ENCODE data around the gene TNPO3. TPM values are rescaled to one million over a fixed set of nuclear protein-coding genes. Genes with fewer than 3 reads are reported as not detected.

The TNPO3 gene
- total RNA-seq, 4 donors from 2014 or later = 34.2 to 38.6 (median 38.5) TPM

DNA sequence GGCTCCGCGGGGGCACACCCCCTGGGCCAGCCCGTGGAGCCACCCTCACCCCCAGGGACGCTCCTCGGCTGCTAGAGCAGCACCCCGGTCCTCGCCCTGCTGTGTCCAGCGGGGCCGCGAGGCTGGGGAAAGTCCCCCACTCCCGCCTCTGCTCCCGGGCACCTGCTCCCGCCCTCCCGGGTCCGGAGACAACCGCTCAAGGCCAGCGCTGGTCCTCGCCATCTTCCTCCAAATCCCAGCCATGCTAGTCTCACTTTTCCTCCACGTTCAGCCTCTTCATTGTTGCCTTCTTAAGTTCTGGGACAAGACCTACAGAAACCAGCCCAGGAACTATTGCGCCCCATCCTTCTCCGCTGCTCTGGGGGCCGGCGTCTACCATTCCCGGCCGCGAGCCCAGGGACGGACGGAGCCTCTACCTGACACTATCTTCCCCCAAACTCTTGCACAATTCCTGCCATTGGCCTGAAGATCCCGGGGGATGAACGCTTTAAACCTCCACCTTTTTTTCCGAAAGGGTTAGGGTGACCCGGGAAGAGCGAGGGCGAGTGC is 139.6 kb downstream of the TNPO3 start:
- TF ChIP-seq, protein P1, sequence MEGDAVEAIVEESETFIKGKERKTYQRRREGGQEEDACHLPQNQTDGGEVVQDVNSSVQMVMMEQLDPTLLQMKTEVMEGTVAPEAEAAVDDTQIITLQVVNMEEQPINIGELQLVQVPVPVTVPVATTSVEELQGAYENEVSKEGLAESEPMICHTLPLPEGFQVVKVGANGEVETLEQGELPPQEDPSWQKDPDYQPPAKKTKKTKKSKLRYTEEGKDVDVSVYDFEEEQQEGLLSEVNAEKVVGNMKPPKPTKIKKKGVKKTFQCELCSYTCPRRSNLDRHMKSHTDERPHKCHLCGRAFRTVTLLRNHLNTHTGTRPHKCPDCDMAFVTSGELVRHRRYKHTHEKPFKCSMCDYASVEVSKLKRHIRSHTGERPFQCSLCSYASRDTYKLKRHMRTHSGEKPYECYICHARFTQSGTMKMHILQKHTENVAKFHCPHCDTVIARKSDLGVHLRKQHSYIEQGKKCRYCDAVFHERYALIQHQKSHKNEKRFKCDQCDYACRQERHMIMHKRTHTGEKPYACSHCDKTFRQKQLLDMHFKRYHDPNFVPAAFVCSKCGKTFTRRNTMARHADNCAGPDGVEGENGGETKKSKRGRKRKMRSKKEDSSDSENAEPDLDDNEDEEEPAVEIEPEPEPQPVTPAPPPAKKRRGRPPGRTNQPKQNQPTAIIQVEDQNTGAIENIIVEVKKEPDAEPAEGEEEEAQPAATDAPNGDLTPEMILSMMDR (IDR thresholded peaks at IDR 0.05; ENCODE audit: low read depth) = no peak

DNA sequence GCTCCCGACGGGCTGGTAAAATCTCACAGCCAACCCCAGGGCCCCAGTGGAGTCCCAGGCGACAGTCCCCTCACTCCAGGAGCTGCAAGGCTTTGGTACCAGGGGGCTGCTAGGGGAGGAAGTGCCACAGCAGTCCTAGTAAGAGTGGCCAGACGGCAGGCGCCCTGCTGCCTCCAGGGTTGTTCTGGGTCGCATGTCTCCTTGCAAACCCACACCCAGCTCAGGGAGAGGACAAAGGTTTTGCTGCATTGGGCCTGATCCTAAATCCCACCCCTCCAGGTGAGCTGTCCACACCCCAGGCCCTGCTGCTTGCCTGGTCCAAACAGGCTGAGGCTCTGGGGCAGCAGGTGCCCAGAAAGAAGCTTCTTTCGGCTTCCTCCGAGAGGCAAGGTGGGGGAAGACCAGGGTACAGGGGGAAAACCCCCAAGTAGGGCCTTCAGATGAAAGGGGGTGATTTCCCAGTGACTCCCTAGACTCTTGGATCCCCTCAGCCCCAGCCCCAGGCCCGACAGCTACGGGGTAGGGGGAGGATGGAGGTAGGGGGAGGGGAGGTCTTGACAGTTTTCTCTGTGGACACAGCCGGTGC is 140.3 kb downstream of the TNPO3 start:
- TF ChIP-seq, protein P1 (IDR thresholded peaks at IDR 0.05; ENCODE audit: low read depth) = no peak

DNA sequence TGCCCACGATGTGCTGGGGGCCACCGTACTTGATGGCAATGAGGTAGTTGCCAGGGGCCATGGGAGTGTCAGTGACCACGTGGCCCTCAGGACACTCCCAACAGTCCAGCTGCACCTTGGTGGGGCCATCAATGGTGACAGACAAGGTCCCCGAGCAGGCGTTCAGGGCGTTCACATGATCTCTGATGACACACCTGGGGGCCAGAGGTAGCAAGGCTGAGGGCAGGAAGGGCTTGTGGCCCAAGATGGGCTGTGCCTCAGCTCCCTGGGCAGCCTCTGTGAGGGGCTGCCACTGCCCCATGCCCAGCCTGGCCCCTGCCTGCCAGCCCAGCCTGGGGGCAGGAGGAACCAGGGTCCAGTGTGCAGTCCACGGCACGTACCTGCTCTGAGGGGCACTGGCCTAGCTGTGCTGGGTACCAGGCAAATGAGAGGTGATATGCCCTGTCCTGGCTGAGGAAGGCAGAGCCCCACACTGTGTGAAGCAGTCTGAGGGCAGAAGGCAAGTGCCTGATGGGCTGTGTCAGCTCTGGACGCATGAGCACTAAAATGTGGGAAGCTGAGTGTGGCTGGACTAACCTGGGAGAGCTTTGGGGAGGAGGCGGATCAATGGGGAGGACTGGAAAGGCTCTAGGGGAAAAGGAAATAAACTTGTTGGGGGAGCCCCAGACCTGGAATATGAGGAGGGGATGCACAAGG is 140.9 kb downstream of the TNPO3 start:
- TF ChIP-seq, protein P1 (IDR thresholded peaks at IDR 0.05; ENCODE audit: low read depth) = no peak

DNA sequence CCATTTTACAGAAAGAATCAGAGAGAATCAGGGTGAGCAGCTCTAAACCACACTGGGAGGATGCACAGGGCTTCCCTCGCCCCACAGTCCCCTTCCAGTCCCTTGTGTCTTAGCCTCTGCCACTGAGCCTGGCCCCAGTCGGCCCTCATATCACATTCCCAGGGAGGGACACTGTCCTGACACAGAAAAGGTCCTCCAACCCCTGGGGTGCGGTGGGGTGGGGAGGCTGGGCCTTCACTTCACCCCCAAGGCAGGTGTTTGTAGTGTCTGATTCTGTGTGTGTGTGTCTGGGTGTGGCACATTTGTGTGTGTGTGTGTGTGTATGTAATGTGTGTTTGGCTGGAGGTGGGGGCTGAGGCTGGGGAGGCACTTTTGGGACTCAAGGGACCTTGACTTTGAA is 142.6 kb downstream of the TNPO3 start:
- TF ChIP-seq, protein P1 (IDR thresholded peaks at IDR 0.05; ENCODE audit: low read depth) = no peak

DNA sequence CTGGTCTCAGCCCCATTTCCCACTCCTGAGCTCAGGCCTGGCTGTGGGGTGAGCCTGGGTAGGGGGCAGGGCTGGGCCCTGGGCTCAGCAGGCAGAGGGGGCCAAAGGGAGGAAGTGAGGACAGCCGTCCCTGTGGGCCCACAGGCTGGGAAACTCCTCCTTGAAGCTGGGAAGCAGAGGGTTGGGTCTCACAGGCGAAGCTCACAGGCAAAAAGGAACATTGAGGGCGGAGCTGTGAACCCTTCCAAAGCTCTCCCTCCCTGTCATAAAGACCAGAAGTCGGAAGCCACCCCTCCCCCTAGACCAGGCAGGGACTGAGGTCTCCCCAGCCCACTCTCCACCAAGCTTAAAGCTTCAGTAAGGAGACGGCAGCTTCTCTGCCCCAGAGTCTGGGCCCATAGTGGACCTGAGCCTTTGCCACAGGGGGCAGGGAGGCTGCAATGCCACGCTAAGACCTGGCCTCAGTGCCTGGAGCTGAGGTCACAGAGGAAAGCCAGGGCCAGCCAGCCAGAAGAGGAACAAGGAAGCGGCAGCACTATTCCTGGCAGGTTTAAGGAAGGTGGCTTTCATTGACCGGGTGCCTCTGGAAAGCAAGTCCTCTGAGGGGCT is 143.4 kb downstream of the TNPO3 start:
- TF ChIP-seq, protein P1 (IDR thresholded peaks at IDR 0.05; ENCODE audit: low read depth) = no peak

DNA sequence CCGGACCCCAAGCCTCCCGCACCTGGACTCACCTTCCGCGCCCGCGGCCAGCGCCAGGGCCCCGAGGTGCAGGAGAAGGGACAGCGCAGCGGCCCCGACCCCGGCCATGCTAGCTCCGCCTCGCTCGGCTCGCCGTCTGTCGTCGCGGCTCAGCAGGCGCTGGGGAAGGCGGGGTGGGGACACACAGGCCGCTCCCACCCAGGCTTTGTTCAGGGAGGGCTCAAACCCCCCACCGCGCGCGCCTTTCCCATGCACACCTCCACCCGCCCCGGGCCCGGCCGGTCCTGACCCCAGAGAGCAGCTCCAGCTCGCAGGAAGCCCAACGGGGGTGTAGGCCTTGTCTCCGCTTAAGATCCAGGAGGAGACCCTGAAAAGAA is 144.4 kb downstream of the TNPO3 start, which contains the start of gene KCP:
TSS of gene KCP (minus strand) at position 141 of the 377 bp plus-strand sequence. CDS start at position 108, 33 bp downstream.
- TF ChIP-seq, protein P1 (IDR thresholded peaks at IDR 0.05; ENCODE audit: low read depth) = no peak

Measured in subcutaneous adipose tissue (tissue), 4 donors.